ENCODE measurements around the gene SASH1.

Gene SASH1

DNA sequence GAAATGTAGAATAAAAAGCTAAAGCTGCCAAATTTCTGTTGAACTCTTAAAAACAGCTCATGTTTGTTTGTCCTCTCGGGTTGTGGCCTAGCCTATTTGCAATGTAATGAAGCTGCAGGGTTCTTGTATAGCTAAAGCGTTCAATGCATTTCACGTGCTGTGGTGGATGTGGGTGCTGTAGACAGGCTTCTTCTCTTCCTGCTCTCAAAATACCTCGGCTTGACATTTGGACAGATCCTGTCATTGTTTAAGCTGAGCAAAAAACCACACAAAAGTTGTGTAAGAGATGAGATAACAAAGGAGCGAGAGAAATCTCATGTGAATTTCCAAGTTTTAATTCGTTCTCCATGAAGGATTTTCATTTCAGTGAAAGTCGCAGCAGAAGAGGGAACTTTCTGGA, 207.9 kb downstream of the SASH1 start (continued):
- TF ChIP-seq SP7 (tag by site-specific recombination; IDR thresholded peaks at IDR 0.05) = no peak
- TF ChIP-seq, protein P1, sequence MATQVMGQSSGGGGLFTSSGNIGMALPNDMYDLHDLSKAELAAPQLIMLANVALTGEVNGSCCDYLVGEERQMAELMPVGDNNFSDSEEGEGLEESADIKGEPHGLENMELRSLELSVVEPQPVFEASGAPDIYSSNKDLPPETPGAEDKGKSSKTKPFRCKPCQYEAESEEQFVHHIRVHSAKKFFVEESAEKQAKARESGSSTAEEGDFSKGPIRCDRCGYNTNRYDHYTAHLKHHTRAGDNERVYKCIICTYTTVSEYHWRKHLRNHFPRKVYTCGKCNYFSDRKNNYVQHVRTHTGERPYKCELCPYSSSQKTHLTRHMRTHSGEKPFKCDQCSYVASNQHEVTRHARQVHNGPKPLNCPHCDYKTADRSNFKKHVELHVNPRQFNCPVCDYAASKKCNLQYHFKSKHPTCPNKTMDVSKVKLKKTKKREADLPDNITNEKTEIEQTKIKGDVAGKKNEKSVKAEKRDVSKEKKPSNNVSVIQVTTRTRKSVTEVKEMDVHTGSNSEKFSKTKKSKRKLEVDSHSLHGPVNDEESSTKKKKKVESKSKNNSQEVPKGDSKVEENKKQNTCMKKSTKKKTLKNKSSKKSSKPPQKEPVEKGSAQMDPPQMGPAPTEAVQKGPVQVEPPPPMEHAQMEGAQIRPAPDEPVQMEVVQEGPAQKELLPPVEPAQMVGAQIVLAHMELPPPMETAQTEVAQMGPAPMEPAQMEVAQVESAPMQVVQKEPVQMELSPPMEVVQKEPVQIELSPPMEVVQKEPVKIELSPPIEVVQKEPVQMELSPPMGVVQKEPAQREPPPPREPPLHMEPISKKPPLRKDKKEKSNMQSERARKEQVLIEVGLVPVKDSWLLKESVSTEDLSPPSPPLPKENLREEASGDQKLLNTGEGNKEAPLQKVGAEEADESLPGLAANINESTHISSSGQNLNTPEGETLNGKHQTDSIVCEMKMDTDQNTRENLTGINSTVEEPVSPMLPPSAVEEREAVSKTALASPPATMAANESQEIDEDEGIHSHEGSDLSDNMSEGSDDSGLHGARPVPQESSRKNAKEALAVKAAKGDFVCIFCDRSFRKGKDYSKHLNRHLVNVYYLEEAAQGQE (tag by site-specific recombination; IDR thresholded peaks at IDR 0.05) = no peak
- no peak for TF ChIP-seq ZNF707 (tag by site-specific recombination; IDR thresholded peaks at IDR 0.05)

DNA sequence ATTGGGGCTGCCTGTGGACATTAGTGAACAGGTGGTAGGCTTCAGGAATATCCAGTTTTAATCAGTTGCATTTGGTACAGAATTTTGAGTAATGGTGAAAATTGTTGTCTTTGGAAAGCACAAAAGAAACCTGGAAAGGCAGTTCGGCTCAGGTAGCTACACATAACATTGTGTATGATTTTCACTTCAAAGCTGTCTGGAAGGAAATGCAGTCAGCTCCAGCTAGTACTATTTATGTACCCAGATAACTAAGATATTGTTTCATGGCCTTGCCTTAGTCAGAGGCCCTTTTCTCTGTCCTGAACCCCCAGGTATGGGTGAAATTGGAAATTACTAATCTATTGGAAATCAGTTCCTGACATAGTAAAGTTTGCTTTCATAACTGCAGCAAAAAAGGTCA, 208.6 kb downstream of the SASH1 start:
- H3K36me3 ChIP-seq (ENCODE audit: control insufficient read depth in 2 of 2, insufficient read depth in 1 of 2, low read length in 2 of 2) = peaks cover 0 to 34% of the 10 kb centered on the region in 2 experiments; a peak in 1 of 3 replicates
- H3K4me1 ChIP-seq (ENCODE audit: control insufficient read depth, insufficient read depth, low read length) = no peaks in the 10 kb centered on the region
- H3K27ac ChIP-seq (ENCODE audit: extremely low read depth, low read depth, low read length) = no peak overlapping the region
- POLR2A ChIA-PET = no interaction called here
- TF ChIP-seq ZSCAN23 (tag by site-specific recombination; IDR thresholded peaks at IDR 0.05) = no peak
- CTCF ChIA-PET = interaction anchor here (1.0 kb wide), 1 partner anchor 8 kb away, joined by 4 read pairs; no protein-coding TSS in a partner anchor
- no peaks in the 10 kb centered on the region for H3K9me3 ChIP-seq (ENCODE audit: control insufficient read depth, insufficient read depth, low read depth, low read length)
- no peak overlapping the region for H3K4me3 ChIP-seq (ENCODE audit: low read depth, low read length)

DNA sequence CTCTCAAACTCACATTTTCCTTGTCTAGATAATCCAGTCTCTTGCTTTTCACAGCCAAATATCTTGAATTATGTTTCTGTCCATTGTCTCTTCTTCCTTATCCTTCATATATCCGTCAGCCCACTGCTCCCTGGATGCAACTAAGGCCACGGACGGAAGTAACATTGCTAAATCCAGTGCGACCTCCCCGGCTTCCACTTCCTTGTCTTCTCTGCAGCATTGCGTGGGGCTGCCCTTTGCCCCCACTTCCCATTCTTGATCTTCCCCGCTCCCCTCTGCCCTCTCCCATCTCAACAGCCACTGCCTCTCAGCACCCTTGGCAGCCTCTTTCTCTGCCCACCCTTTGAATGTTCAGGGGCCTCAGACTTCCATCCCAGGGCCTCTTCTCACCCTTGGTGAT, 213.8 kb downstream of the SASH1 start:
- H3K36me3 ChIP-seq (ENCODE audit: control insufficient read depth in 2 of 2, insufficient read depth in 1 of 2, low read length in 2 of 2) = no peaks in the 10 kb centered on the region
- H3K9me3 ChIP-seq (ENCODE audit: control insufficient read depth, insufficient read depth, low read depth, low read length) = no peaks in the 10 kb centered on the region
- CTCF ChIA-PET = interaction anchor here (1.0 kb wide), 1 partner anchor 22 kb away, joined by 3 read pairs; no protein-coding TSS in a partner anchor
- TF ChIP-seq, protein P2, sequence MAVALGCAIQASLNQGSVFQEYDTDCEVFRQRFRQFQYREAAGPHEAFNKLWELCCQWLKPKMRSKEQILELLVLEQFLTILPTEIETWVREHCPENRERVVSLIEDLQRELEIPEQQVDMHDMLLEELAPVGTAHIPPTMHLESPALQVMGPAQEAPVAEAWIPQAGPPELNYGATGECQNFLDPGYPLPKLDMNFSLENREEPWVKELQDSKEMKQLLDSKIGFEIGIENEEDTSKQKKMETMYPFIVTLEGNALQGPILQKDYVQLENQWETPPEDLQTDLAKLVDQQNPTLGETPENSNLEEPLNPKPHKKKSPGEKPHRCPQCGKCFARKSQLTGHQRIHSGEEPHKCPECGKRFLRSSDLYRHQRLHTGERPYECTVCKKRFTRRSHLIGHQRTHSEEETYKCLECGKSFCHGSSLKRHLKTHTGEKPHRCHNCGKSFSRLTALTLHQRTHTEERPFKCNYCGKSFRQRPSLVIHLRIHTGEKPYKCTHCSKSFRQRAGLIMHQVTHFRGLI (tag by site-specific recombination; IDR thresholded peaks at IDR 0.05) = no peak
- TF ChIP-seq ZNF37A (tag by site-specific recombination; IDR thresholded peaks at IDR 0.05) (no peak), ZNF10 (tag by site-specific recombination; IDR thresholded peaks at IDR 0.05) (no peak), ZNF248 (tag by site-specific recombination; IDR thresholded peaks at IDR 0.05) (no peak), ZNF677 (tag by site-specific recombination; IDR thresholded peaks at IDR 0.05) (no peak), ZNF791 (tag by site-specific recombination; IDR thresholded peaks at IDR 0.05) (no peak), ZBTB48 (tag by site-specific recombination; IDR thresholded peaks at IDR 0.05) (no peak), ZNF266 (tag by site-specific recombination; IDR thresholded peaks at IDR 0.05; ENCODE audit: low read depth) (no peak), PRDM1 (tag by site-specific recombination; IDR thresholded peaks at IDR 0.05) (no peak)
- TF ChIP-seq, protein P3, sequence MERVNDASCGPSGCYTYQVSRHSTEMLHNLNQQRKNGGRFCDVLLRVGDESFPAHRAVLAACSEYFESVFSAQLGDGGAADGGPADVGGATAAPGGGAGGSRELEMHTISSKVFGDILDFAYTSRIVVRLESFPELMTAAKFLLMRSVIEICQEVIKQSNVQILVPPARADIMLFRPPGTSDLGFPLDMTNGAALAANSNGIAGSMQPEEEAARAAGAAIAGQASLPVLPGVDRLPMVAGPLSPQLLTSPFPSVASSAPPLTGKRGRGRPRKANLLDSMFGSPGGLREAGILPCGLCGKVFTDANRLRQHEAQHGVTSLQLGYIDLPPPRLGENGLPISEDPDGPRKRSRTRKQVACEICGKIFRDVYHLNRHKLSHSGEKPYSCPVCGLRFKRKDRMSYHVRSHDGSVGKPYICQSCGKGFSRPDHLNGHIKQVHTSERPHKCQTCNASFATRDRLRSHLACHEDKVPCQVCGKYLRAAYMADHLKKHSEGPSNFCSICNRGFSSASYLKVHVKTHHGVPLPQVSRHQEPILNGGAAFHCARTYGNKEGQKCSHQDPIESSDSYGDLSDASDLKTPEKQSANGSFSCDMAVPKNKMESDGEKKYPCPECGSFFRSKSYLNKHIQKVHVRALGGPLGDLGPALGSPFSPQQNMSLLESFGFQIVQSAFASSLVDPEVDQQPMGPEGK (tag by site-specific recombination; IDR thresholded peaks at IDR 0.05) = no peak
- POLR2A ChIA-PET = no interaction called here
- H3K27ac ChIP-seq (ENCODE audit: extremely low read depth, low read depth, low read length) = no peak overlapping the region
- no peaks in the 10 kb centered on the region for H3K4me1 ChIP-seq (ENCODE audit: control insufficient read depth, insufficient read depth, low read length)
- H3K4me3 ChIP-seq (ENCODE audit: low read depth, low read length) = no peak overlapping the region

Data from HEK293 (cell line).